Natural killer cell (primary cell): ENCODE results near the gene KNCN. TPM values are rescaled to one million over a fixed set of nuclear protein-coding genes. Genes with fewer than 3 reads are reported as not detected.

Source experiments
- ATAC-seq, 3 donors: fragments of 150-1000 bp in 2 of 3; fragments of 200-7000 bp in 1 of 3; cut with Tn5 transposase; 1 replicate in 1 of 3; 2 replicates in 2 of 3; pipeline ENCODE4 v1.10.0; 2021; ENCODE audit warnings: mild to moderate bottlenecking in 2 of 3, moderate library complexity in 2 of 3
- DNase-seq, 2 donors: peaks; one replicate each; pipeline versions ENCODE4 v3.0.0 to v3.0.0-alpha.2; 2013 to 2021; ENCODE audit warnings: mixed read lengths in 1 of 2
- H3K27ac ChIP-seq: one replicate; pipeline ENCODE4 v1.5.1; 2013; ENCODE audit warnings: mild to moderate bottlenecking, low read length
- H3K27me3 ChIP-seq: one replicate; pipeline ENCODE4 v1.6.1; 2013; ENCODE audit warnings: low read length; ENCODE audit not compliant: control insufficient read depth, insufficient read depth
- H3K36me3 ChIP-seq: one replicate; pipeline ENCODE4 v1.6.1; 2013; ENCODE audit warnings: low read length; ENCODE audit not compliant: control insufficient read depth, insufficient read depth
- H3K4me1 ChIP-seq: one replicate; pipeline ENCODE4 v1.6.1; 2013; ENCODE audit warnings: low read length; ENCODE audit not compliant: control insufficient read depth, insufficient read depth
- H3K4me3 ChIP-seq: one replicate; pipeline ENCODE4 v1.5.1; 2013; ENCODE audit warnings: low read length
- H3K9me3 ChIP-seq: one replicate; pipeline ENCODE4 v1.6.1; 2013; ENCODE audit warnings: low read length; ENCODE audit not compliant: control insufficient read depth, insufficient read depth
- H3K27ac Mint-ChIP-seq, 2 donors: one replicate each; pipeline ENCODE4 v1.8.0; 2022; ENCODE audit warnings: mild to moderate bottlenecking in 2 of 2, mixed read lengths in 2 of 2, moderate library complexity in 1 of 2
- H3K27me3 Mint-ChIP-seq, 2 donors: one replicate each; pipeline ENCODE4 v1.8.0; 2022; ENCODE audit warnings: low read depth in 2 of 2, mixed read lengths in 2 of 2
- H3K36me3 Mint-ChIP-seq: one replicate; pipeline ENCODE4 v1.8.0; 2022; ENCODE audit warnings: mixed read lengths
- H3K4me1 Mint-ChIP-seq, 2 donors: one replicate each; pipeline ENCODE4 v1.8.0; 2022; ENCODE audit warnings: mixed read lengths in 2 of 2
- H3K4me3 Mint-ChIP-seq: one replicate; pipeline ENCODE4 v1.8.0; 2022; ENCODE audit warnings: mild to moderate bottlenecking, moderate library complexity, mixed read lengths
- H3K9me3 Mint-ChIP-seq, 2 donors: one replicate each; pipeline ENCODE4 v1.8.0; 2022; ENCODE audit warnings: mixed read lengths in 2 of 2
- WGBS: methylation state at CpG from one replicate; pipeline ENCODE4 v1.1.7; 2013; ENCODE audit warnings: missing lambda C conversion rate; ENCODE audit not compliant: insufficient coverage; 5-methylcytosine and 5-hydroxymethylcytosine counted together
- intact Hi-C: fragments of 100-400 bp; cut with micrococcal nuclease; formaldehyde crosslinking; loops from one replicate; pipeline ENCODE4 v1.14.2; 2022
- total RNA-seq, 4 donors: library from RNA; stranded (reverse); fragments of 120-200 nt in 1 of 4; gene quantifications; one replicate each; pipeline versions ENCODE4 v1.2.3 to v1.2.4, GENCODE V29; 2013 to 2022
- TF ChIP-seq, protein P1 (sequence below): fragments of 200-600 bp; IDR thresholded peaks from one replicate; pipeline ENCODE4 v1.8.0; 2022; ENCODE audit warnings: antibody characterized with exemption

Gene KNCN
- total RNA-seq, 3 donors from 2014 or later (not counting 1 experiment from before 2014, with no cell fraction given), result 0.20 TPM; not detected in 2

DNA sequence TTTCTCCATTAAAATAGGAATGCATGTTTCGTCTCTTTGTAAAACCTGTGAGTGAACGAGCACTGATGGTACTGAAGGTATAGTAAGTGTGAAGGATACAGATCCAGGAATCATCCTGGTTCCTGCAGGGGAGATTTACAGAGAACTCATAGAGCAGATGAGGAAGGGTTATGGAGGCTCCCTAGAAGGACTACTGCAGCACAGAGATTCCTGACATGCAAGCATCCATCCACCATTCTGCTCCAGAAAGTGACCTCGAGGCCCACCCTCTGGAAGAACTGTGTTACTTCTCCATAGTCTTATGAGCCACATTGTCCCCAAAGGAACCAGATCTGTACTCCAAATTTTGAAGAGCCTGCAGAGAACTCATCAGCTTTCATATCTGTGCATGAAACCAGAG is 38.1 kb upstream of the KNCN start:
- TF ChIP-seq, protein P1, sequence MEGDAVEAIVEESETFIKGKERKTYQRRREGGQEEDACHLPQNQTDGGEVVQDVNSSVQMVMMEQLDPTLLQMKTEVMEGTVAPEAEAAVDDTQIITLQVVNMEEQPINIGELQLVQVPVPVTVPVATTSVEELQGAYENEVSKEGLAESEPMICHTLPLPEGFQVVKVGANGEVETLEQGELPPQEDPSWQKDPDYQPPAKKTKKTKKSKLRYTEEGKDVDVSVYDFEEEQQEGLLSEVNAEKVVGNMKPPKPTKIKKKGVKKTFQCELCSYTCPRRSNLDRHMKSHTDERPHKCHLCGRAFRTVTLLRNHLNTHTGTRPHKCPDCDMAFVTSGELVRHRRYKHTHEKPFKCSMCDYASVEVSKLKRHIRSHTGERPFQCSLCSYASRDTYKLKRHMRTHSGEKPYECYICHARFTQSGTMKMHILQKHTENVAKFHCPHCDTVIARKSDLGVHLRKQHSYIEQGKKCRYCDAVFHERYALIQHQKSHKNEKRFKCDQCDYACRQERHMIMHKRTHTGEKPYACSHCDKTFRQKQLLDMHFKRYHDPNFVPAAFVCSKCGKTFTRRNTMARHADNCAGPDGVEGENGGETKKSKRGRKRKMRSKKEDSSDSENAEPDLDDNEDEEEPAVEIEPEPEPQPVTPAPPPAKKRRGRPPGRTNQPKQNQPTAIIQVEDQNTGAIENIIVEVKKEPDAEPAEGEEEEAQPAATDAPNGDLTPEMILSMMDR, result no peak
- Mint-ChIP-seq H3K4me3 (no peak overlapping the region), H3K36me3 (peaks cover 19% of the 10 kb centered on the region), H3K27me3 (no peaks in the 10 kb centered on the region), H3K9me3 (no peaks in the 10 kb centered on the region), H3K27ac (no peak overlapping the region), H3K4me1 (peaks cover 14% of the 10 kb centered on the region in 2 donors)
- H3K4me1 ChIP-seq, result peaks cover under 1% of the 10 kb centered on the region
- H3K9me3 ChIP-seq, result no peaks in the 10 kb centered on the region
- ATAC-seq, result no peak
- no peak overlapping the region for H3K4me3 ChIP-seq
- H3K36me3 ChIP-seq, result peaks cover 38% of the 10 kb centered on the region
- no peaks in the 10 kb centered on the region for H3K27me3 ChIP-seq
- no peak for DNase-seq
- intact Hi-C loops, result no loop called here
- WGBS, result 96% methylated on average over 3 of the region's 3 CpGs
- H3K27ac ChIP-seq, result no peak overlapping the region

DNA sequence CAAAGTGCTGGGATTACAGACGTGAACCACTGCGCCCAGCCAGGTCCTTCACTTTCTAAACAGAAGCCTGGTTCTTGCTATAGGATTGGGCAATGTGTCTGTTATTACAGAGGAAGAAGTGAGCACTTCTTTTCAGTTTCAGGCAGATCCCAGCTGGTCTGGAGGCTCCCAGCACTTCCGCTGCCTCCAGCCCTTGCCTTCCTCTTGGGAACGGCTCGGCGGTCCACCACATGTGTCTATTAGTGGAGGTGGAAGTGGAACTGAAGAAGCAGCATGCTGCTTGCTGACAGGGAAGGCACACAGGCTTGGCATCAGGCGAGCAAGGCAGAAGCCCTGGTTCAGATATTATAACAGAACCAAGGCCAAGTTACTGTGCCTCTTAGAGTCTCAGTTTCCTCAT is 35.6 kb upstream of the KNCN start:
- no peak overlapping the region for H3K27ac ChIP-seq
- peaks cover 38% of the 10 kb centered on the region for H3K36me3 ChIP-seq
- H3K27me3 ChIP-seq, result no peaks in the 10 kb centered on the region
- H3K4me3 Mint-ChIP-seq, result no peak overlapping the region
- H3K9me3 Mint-ChIP-seq, result no peaks in the 10 kb centered on the region
- intact Hi-C loops, result no loop called here
- no peak for DNase-seq
- 91% methylated on average over 7 of the region's 7 CpGs for WGBS
- peaks cover 8% of the 10 kb centered on the region for H3K4me1 ChIP-seq
- peaks cover 13 to 19% of the 10 kb centered on the region in 2 donors for H3K4me1 Mint-ChIP-seq
- no peak for ATAC-seq
- TF ChIP-seq, protein P1, result no peak
- H3K9me3 ChIP-seq, result no peaks in the 10 kb centered on the region
- peaks cover 3% of the 10 kb centered on the region for H3K36me3 Mint-ChIP-seq
- no peaks in the 10 kb centered on the region for H3K27me3 Mint-ChIP-seq
- no peak overlapping the region for H3K27ac Mint-ChIP-seq
- H3K4me3 ChIP-seq, result no peak overlapping the region

DNA sequence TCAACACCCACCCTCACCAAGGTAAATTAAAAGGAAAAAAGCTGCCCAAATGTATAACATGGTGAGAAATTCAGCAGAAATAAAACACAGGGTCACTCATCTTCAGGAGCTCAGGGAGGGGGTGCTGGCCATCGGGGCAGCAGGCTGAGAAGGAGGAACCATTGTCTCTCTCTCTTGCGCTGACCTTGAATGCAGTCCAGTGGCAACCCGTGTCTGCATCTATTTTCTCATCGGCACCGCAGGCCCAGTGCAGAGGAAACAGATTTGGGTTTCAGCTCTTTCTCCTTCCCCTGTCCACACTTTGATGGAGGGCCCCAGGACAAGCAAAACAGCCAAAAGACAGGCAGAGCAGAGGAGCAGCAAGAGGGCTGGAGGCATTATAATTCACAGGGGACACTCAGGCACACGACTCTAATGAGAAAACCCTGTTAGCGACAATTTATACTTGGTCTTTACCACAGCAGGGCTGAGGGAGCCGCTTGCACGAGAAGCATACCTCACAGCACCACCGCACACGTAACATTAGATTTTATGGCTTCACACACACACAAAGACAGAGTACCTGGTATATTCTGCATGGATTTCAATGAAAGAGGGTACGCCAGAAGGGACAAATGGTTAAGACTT is 34.0 kb upstream of the KNCN start:
- Mint-ChIP-seq H3K27ac (no peak overlapping the region), H3K4me1 (peaks cover 29 to 35% of the 10 kb centered on the region in 2 donors), H3K36me3 (no peaks in the 10 kb centered on the region), H3K9me3 (no peaks in the 10 kb centered on the region), H3K27me3 (no peaks in the 10 kb centered on the region), H3K4me3 (no peak overlapping the region)
- H3K4me3 ChIP-seq, result no peak overlapping the region
- H3K4me1 ChIP-seq, result peaks cover 21% of the 10 kb centered on the region
- ATAC-seq (no peak), DNase-seq (no peak)
- H3K9me3 ChIP-seq, result no peaks in the 10 kb centered on the region
- WGBS, result 91% methylated on average over 12 of the region's 12 CpGs
- H3K36me3 ChIP-seq, result peaks cover 28% of the 10 kb centered on the region
- H3K27me3 ChIP-seq, result no peaks in the 10 kb centered on the region
- intact Hi-C loops, result no loop called here
- TF ChIP-seq, protein P1, result no peak
- H3K27ac ChIP-seq, result no peak overlapping the region

DNA sequence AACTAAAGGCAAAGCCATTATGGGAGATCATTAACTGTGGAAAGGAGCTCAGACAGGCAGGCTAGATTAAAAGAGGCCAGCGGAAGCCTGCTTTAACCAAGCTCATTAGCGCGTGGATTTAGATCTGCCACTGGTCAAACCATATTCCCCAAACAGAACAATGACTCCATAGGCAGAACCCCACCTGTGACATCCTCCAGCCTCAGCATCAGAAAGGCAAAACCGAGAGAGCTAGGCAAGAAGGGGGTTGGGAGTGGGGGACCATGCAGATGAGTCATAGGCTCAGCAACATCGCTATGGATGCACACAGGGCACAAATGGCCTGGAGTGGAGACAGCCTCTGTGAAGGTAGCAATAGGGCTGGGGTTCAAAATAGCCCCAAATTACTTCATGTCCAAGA is 32.0 kb upstream of the KNCN start:
- Mint-ChIP-seq H3K9me3 (no peaks in the 10 kb centered on the region), H3K27me3 (no peaks in the 10 kb centered on the region)
- H3K4me1 ChIP-seq, result peaks cover 21% of the 10 kb centered on the region

More for the DNA sequence above, 32.0 kb upstream of the KNCN start:
- DNase-seq, result no peak
- 91% methylated on average over 5 of the region's 5 CpGs for WGBS
- intact Hi-C loops, result no loop called here
- H3K4me3 Mint-ChIP-seq, result no peak overlapping the region
- peak overlapping the region; percentile 84 for H3K27ac Mint-ChIP-seq
- Histone ChIP-seq H3K9me3 (no peaks in the 10 kb centered on the region), H3K36me3 (peaks cover 38% of the 10 kb centered on the region), H3K27ac (no peak overlapping the region), H3K27me3 (no peaks in the 10 kb centered on the region), H3K4me3 (no peak overlapping the region)
- TF ChIP-seq, protein P1, result no peak
- H3K4me1 Mint-ChIP-seq, result peaks cover 24 to 35% of the 10 kb centered on the region in 2 donors
- no peaks in the 10 kb centered on the region for H3K36me3 Mint-ChIP-seq
- no peak for ATAC-seq
